MM.1S (cell line): ENCODE data around the gene CDHR1.

Experiments used
- DNase-seq: peaks from one replicate; pipeline ENCODE4 v3.0.0-alpha.2; 2015
- H2AFZ ChIP-seq: fragments of 300-600 bp; sonication (generic); 2 replicates; pipeline ENCODE4 v1.6.0; 2016; ENCODE audit warnings: antibody characterized with exemption, low read length
- H3F3A ChIP-seq: fragments of 300-600 bp; sonication (generic); 2 replicates; pipeline ENCODE4 v1.6.1; 2016; ENCODE audit warnings: mild to moderate bottlenecking, antibody characterized with exemption, low read length, moderate library complexity, mixed read lengths; ENCODE audit not compliant: insufficient read depth
- H3K27ac ChIP-seq: fragments of 300-600 bp; sonication (generic); 2 replicates; pipeline ENCODE4 v1.5.1; 2016; ENCODE audit warnings: mild to moderate bottlenecking, low read length
- H3K27me3 ChIP-seq: fragments of 300-600 bp; sonication (generic); replicated peaks from 2 replicates; pipeline ENCODE4 v1.6.0; 2016; ENCODE audit warnings: low read length; ENCODE audit not compliant: insufficient read depth
- H3K36me3 ChIP-seq: fragments of 300-600 bp; sonication (generic); replicated peaks from 2 replicates; pipeline ENCODE4 v1.6.1; 2016; ENCODE audit warnings: mild to moderate bottlenecking, low read length, mixed read lengths; ENCODE audit not compliant: insufficient read depth
- H3K4me1 ChIP-seq: fragments of 300-600 bp; sonication (generic); 2 replicates; pipeline ENCODE4 v1.6.1; 2016; ENCODE audit warnings: low read length, mixed read lengths
- H3K4me2 ChIP-seq: fragments of 300-600 bp; sonication (generic); 2 replicates; pipeline ENCODE4 v1.6.0; 2016; ENCODE audit warnings: low read depth, low read length
- H3K4me3 ChIP-seq: fragments of 300-600 bp; sonication (generic); 2 replicates; pipeline ENCODE4 v1.5.1; 2016; ENCODE audit warnings: low read length, mixed read lengths
- H3K79me2 ChIP-seq: fragments of 300-600 bp; sonication (generic); 2 replicates; pipeline ENCODE4 v1.6.1; 2016; ENCODE audit warnings: mixed run types, low read length, mixed read lengths
- H3K9ac ChIP-seq: fragments of 300-600 bp; sonication (generic); 2 replicates; pipeline ENCODE4 v1.6.1; 2016; ENCODE audit warnings: low read length, mixed read lengths
- H3K9me2 ChIP-seq: fragments of 300-600 bp; sonication (generic); replicated peaks from 2 replicates; pipeline ENCODE4 v1.6.1; 2016; ENCODE audit warnings: mild to moderate bottlenecking, low read length, mixed read lengths; ENCODE audit not compliant: insufficient read depth
- H3K9me3 ChIP-seq: fragments of 300-600 bp; sonication (generic); replicated peaks from 2 replicates; pipeline ENCODE4 v1.6.1; 2016; ENCODE audit warnings: mild to moderate bottlenecking, low read length, mixed read lengths; ENCODE audit not compliant: insufficient read depth
- H4K20me1 ChIP-seq: fragments of 300-600 bp; sonication (generic); 2 replicates; pipeline ENCODE4 v1.6.1; 2016; ENCODE audit warnings: mild to moderate bottlenecking, low read length, moderate library complexity, mixed read lengths; ENCODE audit not compliant: insufficient read depth
- EZH2 ChIP-seq: fragments of 300-600 bp; sonication (generic); optimal IDR thresholded peaks from 2 replicates; pipeline ENCODE3; 2017; ENCODE audit warnings: low read depth, mild to moderate bottlenecking, antibody characterized with exemption, low read length, mixed read lengths
- EZH2phosphoT487 ChIP-seq: fragments of 300-600 bp; sonication (generic); IDR thresholded peaks from 2 replicates; pipeline ENCODE4 v1.6.1; 2018; ENCODE audit warnings: antibody characterized with exemption, low read length
- TF ChIP-seq, protein P1 (sequence below): fragments of 300-600 bp; sonication (generic); IDR thresholded peaks from 2 replicates; pipeline ENCODE4 v1.5.1; 2016; ENCODE audit warnings: antibody characterized with exemption, low read length, mixed read lengths

CDHR1 gene

DNA sequence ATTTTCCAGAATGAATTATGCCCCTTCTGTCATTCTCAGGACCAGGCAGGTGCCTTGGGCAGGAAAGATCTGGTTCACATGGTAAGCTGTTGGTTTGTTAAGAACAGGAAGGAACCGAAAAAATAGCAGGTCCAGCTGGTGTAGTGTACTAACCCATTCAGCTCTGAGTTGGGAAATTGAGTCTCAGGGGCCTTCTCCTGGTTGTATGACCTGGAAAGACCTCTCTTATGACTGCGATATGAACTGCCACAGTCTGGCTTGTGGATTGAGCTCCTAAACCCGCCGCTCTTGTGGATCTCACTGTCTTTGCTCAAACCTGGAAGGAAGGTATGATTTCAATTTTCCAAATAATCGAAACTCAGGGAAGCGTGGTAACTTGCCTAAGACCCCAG, 42.5 kb downstream of the CDHR1 start:
- Histone ChIP-seq H3K9ac (no peak overlapping the region), H3K4me2 (no peak overlapping the region), H2AFZ (no peak overlapping the region), H3K36me3 (no peaks in the 10 kb centered on the region), H3F3A (no peaks in the 10 kb centered on the region), H3K9me2 (no peaks in the 10 kb centered on the region), H4K20me1 (no peaks in the 10 kb centered on the region), H3K9me3 (no peaks in the 10 kb centered on the region), H3K27me3 (no peaks in the 10 kb centered on the region), H3K4me1 (no peaks in the 10 kb centered on the region), H3K79me2 (no peaks in the 10 kb centered on the region), H3K4me3 (no peak overlapping the region), H3K27ac (no peak overlapping the region)
- TF ChIP-seq EZH2, result no peak
- TF ChIP-seq, protein P1, sequence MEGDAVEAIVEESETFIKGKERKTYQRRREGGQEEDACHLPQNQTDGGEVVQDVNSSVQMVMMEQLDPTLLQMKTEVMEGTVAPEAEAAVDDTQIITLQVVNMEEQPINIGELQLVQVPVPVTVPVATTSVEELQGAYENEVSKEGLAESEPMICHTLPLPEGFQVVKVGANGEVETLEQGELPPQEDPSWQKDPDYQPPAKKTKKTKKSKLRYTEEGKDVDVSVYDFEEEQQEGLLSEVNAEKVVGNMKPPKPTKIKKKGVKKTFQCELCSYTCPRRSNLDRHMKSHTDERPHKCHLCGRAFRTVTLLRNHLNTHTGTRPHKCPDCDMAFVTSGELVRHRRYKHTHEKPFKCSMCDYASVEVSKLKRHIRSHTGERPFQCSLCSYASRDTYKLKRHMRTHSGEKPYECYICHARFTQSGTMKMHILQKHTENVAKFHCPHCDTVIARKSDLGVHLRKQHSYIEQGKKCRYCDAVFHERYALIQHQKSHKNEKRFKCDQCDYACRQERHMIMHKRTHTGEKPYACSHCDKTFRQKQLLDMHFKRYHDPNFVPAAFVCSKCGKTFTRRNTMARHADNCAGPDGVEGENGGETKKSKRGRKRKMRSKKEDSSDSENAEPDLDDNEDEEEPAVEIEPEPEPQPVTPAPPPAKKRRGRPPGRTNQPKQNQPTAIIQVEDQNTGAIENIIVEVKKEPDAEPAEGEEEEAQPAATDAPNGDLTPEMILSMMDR, result no peak
- no peak for TF ChIP-seq EZH2phosphoT487
- DNase-seq, result no peak

DNA sequence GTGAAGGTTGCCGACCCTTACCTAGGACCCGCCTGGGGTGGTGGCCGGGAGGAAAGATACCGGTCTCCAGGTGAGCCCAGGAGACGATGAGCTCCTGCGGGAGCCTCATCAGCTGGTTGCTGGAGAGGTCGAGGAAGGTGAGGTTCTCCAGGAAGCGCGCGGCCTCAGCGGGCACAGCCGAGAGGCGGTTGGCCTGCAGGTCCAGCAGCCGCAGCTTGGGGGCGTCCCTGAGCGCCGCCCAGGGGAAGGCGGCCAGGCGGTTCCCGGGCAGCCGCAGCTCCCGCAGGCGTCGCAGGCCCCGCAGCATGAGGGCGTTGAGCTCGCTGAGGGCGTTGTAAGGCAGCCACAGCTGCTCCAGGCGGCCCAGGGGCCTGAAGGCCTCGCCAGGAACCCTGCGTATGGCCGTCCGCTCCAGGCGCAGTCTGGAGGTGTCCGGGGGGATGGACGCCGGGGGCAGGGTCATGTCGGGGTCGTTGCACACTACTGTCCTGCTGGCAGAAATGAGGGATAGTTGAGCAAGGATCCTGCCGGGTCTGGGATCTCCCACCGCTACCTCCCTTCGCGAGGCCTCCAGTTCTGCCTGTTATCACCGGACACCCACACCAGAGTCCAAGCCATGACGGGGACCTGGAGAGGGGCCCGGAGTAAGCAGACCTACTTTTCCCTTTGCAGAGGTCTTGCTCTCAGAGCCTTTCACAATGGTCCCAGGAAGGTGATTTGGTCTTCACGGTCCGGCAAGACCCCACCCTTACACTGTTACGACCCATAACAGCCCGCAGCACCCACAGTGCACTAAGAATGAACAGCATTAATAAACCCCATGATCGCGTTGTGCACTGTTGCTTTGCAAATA, 43.1 kb downstream of the CDHR1 start:
- Histone ChIP-seq H3K36me3 (no peaks in the 10 kb centered on the region), H3K4me1 (no peaks in the 10 kb centered on the region), H3K4me2 (no peak overlapping the region), H3K4me3 (no peak overlapping the region), H2AFZ (no peak overlapping the region), H3K9me2 (no peaks in the 10 kb centered on the region), H3K27ac (no peak overlapping the region), H3K79me2 (no peaks in the 10 kb centered on the region), H4K20me1 (no peaks in the 10 kb centered on the region), H3K9ac (no peak overlapping the region), H3K9me3 (no peaks in the 10 kb centered on the region), H3F3A (no peaks in the 10 kb centered on the region), H3K27me3 (no peaks in the 10 kb centered on the region)
- TF ChIP-seq, protein P1, result no peak
- TF ChIP-seq EZH2phosphoT487 (no peak), EZH2 (no peak)
- DNase-seq, result no peak

DNA sequence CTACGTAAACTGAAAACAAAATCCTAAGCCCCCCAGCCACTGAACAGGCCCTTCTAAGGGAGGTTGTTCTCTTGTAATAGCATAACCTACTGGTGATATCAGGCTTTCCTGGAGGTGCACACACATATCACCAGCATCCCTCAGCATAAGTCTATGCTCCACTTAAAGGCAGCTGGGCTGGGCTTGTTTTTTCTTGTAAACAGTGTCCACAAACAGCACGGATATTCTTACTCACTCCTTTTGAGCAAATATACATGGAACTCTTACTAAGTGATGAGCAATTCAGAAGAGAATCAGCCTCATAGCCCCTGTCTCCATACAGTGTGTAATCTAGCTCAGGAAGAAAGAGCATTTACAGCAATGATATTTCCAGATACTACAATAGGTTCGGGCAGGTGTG, 44.6 kb downstream of the CDHR1 start:
- Histone ChIP-seq H3F3A (no peaks in the 10 kb centered on the region), H3K79me2 (no peaks in the 10 kb centered on the region), H3K4me2 (no peak overlapping the region), H3K4me3 (no peak overlapping the region), H3K9me2 (no peaks in the 10 kb centered on the region), H3K9me3 (no peaks in the 10 kb centered on the region), H3K27me3 (no peaks in the 10 kb centered on the region), H3K27ac (no peak overlapping the region), H3K9ac (no peak overlapping the region), H2AFZ (no peak overlapping the region), H3K4me1 (no peaks in the 10 kb centered on the region), H3K36me3 (no peaks in the 10 kb centered on the region), H4K20me1 (no peaks in the 10 kb centered on the region)
- TF ChIP-seq, protein P1, result no peak
- no peak for TF ChIP-seq EZH2
- TF ChIP-seq EZH2phosphoT487, result no peak
- no peak for DNase-seq
